NOMO-1 treated with dmso at 0.1 percent for 144 hours (cell line): ENCODE data around the gene DROSHA.

ENCODE experiments used
- DNase-seq: peaks from one replicate; lab custom pipeline; 2025; ENCODE audit not compliant: unreplicated experiment; lab: John Stamatoyannopoulos, UW

The DROSHA gene

GRCh38 chr5:31469466-31469865 is 62.4 kb downstream of the DROSHA start:
- DNase-seq: no peak

GRCh38 chr5:31465291-31465690 is 66.6 kb downstream of the DROSHA start:
- DNase-seq: no peak

GRCh38 chr5:31464081-31464480 is 67.8 kb downstream of the DROSHA start:
- DNase-seq: no peak

- no peak for DNase-seq
Measured at GRCh38 chr5:31463351-31463750, 68.5 kb downstream of the DROSHA start.

GRCh38 chr5:31459594-31459993 is 72.3 kb downstream of the DROSHA start:
- no peak for DNase-seq

GRCh38 chr5:31455172-31455571 is 76.7 kb downstream of the DROSHA start:
- DNase-seq: no peak

GRCh38 chr5:31453522-31453921 is 78.4 kb downstream of the DROSHA start:
- DNase-seq: no peak

GRCh38 chr5:31452314-31452713 is 79.6 kb downstream of the DROSHA start:
- no peak for DNase-seq

- DNase-seq: no peak
Measured at GRCh38 chr5:31449962-31450361, 81.9 kb downstream of the DROSHA start.

- no peak for DNase-seq
Measured at GRCh38 chr5:31449174-31449573, 82.7 kb downstream of the DROSHA start.

GRCh38 chr5:31445041-31445600 is 86.8 kb downstream of the DROSHA start:
- DNase-seq: no peak

GRCh38 chr5:31443572-31443971 is 88.3 kb downstream of the DROSHA start:
- DNase-seq: no peak

- DNase-seq: no peak
Measured at GRCh38 chr5:31442058-31442745, 89.7 kb downstream of the DROSHA start.

GRCh38 chr5:31436851-31437250 is 95.0 kb downstream of the DROSHA start:
- DNase-seq: no peak

GRCh38 chr5:31435730-31436129 is 96.2 kb downstream of the DROSHA start:
- no peak for DNase-seq

- DNase-seq: no peak
Measured at GRCh38 chr5:31434898-31435297, 97.0 kb downstream of the DROSHA start.

- no peak for DNase-seq
Measured at GRCh38 chr5:31433229-31433628, 98.7 kb downstream of the DROSHA start.

- DNase-seq: no peak
Measured at GRCh38 chr5:31427724-31428309, 104.1 kb downstream of the DROSHA start.

- no peak for DNase-seq
Measured at GRCh38 chr5:31427013-31427723, 104.7 kb downstream of the DROSHA start.

- DNase-seq: no peak
Measured at GRCh38 chr5:31421806-31422586, 109.9 kb downstream of the DROSHA start.

GRCh38 chr5:31417512-31417911 is 114.4 kb downstream of the DROSHA start:
- no peak for DNase-seq
